GM20000 (cell line): ENCODE results near the gene CASP6.
A peak's percentile ranks its signal among the peaks of the same experiment; 100 is the strongest.

Experiments used
- DNase-seq: peaks from one replicate; pipeline ENCODE4 v3.0.0; 2012; ENCODE audit warnings: low spot score
- CTCF ChIP-seq: IDR thresholded peaks from 2 replicates; pipeline ENCODE4 v1.5.1; 2012; ENCODE audit warnings: mild to moderate bottlenecking, control low read depth; ENCODE audit errors: extremely low read depth, missing control alignments

The CASP6 gene

GRCh38 chr4:109718759-109719158 is 15.5 kb upstream of the CASP6 start:
- no peak for TF ChIP-seq CTCF

GRCh38 chr4:109713500-109713899 is 10.3 kb upstream of the CASP6 start:
- no peak for TF ChIP-seq CTCF
- DNase-seq, result no peak

More at GRCh38 chr4:109718759-109719158, 15.5 kb upstream of the CASP6 start:
- no peak for DNase-seq

GRCh38 chr4:109708990-109709389 is 5.7 kb upstream of the CASP6 start:
- peak; percentile 26 for DNase-seq

GRCh38 chr4:109708435-109708834 is 5.2 kb upstream of the CASP6 start:
- TF ChIP-seq CTCF, result no peak
- no peak for DNase-seq

More at GRCh38 chr4:109708990-109709389, 5.7 kb upstream of the CASP6 start:
- no peak for TF ChIP-seq CTCF

GRCh38 chr4:109703664-109704361 is 568 bp upstream of the CASP6 start:
- no peak for DNase-seq
- no peak for TF ChIP-seq CTCF

GRCh38 chr4:109701566-109702410 is 1.5 kb downstream of the CASP6 start:
- peak; percentile 25 for DNase-seq
- TF ChIP-seq CTCF, result no peak

- no peak for DNase-seq
- TF ChIP-seq CTCF, result no peak
Observed at GRCh38 chr4:109699553-109700225, 3.6 kb downstream of the CASP6 start.
